GM03348 (cell line): ENCODE results near the gene HOXD12.
A peak's percentile ranks its signal among the peaks of the same experiment; 100 is the strongest.

Experiments
- DNase-seq: peaks from one replicate; pipeline ENCODE4 v3.0.0; 2012; ENCODE audit warnings: low spot score

Gene HOXD12

DNA sequence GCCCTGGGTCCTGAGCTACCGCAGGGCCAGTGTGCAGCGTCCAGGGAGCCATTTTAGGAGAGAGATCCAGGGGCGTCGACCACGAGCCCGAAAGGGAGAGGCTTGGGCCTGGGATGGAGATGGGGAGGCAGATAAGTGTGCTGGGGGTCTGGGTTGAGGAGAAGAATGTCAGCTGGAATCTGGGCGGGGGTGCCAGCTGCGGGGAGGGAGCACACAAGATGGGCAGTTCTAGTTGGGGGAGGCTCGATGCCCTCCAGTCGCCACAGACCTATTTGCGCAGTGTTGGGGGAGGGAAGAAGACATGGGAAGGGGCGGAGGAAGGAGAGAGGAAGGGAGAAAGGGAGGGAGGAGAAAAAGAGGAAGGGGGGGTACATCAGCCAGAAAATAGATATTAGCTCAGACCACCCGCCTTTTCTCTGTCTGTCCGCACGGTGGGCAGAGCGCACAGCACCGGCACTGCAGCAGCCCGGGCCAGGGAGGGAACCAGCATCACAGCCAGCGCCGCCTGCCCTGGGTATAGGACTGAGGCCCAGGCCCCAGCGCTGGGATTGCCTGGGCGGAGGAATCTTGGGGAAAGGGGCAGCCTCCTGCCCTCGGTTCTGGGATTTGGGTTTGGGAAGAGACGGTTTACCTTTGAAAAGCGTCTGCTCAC, 5.6 kb downstream of the HOXD12 start:
- no peak for DNase-seq

DNA sequence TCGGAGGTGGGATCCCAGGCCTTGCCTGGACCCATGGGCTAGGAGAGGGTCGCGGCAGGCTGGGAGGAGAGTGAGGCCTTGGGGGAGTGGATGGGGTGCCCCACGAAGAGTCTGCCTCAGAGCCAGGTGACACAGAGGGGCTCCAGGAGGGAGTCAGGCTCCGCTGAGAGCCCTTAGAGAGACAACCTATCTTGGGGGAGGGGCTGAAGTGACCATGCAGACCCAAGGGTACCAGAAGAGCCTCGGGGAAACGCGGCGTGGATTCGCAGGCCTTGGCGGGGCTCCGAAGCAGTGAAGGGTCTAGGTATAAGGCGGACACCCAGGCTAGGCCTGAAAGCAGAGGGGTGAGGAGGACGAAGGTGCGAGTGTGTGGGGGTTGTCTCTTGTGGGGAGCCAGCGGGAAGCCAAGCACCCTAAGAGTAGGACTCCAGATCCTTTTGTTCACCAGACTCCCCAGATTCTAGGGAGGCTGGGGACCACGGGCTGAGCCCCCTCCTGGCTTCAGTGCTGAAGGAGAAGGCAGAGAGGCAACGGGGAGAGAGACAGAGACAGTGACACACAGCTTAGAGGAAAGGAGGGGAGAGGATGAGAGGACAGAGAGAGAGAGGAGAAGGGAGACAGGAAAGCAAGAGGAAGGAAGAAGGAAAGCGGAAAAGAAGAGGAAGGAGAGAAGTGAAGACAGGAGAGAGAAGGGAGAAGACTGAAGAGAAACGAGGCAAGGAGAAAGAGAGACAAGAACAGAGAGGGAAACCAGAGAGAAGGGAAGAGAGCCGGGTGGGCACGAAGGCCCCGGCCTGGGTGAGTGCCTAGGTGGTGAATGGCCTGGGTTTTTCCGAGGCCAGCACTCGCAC, 6.4 kb downstream of the HOXD12 start:
- no peak for DNase-seq

DNA sequence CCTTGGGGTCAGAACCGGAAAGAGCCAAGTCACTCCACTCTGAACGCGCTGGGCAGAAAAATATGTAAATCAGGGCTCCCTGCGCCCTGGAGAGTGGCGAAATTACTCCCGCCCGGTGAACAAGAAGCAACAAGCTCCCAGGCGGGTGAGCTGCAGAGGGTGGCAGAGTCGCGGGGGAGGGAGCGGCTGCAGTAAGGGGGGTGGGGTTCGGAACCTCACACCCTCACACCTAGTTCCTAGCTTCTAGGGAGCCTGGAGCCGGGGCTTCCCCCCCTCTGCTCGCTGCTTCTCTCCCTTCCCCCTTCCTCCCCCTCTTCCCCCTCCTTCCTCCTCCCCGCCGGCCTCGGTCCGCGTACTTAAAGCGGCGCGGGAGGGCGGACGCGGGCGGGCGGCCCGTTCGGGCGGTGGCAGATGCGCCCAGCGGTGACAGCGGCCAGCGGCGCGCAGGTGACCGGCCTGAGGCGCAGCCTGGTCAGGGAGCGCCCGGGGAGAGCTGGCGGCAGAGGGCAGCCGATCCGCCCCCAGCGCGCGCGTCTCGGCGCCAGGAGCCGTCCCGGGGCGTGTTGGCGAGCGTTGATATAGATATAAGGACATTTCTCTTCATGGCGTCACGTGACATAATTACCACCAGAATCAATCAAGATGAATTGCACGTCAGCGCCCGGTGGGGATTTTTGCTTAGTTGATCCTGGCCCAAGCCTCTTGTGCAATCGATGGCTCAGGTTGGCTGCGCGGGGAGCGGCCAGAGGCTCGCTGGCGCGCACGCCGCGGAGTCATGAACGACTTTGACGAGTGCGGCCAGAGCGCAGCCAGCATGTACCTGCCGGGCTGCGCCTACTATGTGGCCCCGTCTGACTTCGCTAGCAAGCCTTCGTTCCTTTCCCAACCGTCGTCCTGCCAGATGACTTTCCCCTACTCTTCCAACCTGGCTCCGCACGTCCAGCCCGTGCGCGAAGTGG, 7.3 kb downstream of the HOXD12 start, which contains the start of gene HOXD11:
Gene HOXD11, plus strand, starts transcription at position 700 of the 959 bp plus-strand sequence. Its CDS starts 76 bp downstream, at position 776.
- no peak for DNase-seq

GRCh38 chr2:176107731-176108181, 8.2 kb downstream of the HOXD12 start:
- DNase-seq = no peak

DNA sequence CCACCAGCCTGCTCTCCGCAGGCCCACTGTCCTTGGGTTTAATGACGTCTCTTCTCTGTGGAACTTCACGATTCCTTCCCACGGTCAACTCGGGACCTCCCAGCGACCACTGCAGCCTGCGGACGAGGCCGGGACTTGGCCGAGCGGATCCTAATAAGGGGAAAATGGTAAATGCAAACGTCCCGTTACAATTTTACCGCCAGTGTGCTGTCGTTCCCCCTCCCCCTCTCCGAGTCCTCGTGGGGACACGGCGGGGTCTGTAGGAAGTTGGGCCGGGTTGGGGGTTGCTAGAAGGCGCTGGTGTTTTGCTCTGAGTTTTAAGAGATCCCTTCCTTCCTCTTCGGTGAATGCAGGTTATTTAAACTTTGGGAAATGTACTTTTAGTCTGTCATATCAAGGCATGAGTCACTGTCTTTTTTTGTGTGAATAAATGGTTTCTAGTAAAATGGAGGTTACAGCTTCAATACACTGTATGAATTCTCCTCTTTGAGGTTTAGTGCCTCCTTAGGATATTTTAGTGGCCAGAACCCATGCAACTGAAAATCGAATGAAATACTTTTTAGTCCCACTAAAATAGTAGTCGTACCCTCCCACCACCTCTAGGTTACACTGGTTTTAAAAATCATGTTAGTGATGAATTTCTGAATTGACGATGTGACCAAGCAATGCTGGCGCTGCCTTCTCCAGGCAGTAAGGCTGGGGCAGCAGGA, 9.8 kb downstream of the HOXD12 start:
- DNase-seq = no peak

DNA sequence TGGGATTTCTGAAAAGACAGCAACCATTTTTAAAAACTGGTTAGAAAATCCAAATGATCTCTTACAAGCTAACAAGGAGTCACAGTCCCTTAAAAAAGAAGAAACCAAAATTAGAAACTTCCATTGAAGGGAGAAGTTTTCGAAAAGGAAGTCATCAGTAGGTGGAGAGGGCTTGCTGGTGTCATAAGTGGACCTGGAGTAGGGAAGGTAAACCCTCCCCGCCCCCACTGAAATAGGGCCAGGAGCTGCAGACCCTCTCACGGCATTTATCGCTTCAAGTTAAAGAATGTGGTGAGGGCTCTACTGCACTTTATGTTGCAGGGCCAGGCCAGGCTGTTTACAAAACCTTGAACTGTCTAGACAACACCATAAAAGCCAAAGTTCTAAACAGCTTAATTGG, 10.4 kb downstream of the HOXD12 start:
- DNase-seq = no peak

GRCh38 chr2:176110415-176111308, 11.1 kb downstream of the HOXD12 start:
- no peak for DNase-seq

DNA sequence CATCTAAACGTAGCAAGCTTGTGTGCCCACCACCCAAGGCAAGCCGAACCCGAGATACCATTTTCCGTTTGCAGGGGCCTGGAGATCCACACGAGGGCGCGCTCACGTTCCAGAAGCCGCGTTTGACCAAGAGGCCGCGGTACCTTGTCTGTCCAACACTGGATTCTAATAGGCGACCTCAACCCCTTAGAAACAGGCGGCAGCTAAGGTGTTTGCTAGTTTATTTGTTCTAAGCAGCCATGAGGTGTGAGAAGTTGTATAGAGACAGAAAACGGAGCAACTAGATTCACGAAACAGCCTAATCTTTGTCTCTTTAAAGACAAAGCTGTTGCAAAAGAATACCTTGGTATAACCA, 11.7 kb downstream of the HOXD12 start:
- no peak for DNase-seq

DNA sequence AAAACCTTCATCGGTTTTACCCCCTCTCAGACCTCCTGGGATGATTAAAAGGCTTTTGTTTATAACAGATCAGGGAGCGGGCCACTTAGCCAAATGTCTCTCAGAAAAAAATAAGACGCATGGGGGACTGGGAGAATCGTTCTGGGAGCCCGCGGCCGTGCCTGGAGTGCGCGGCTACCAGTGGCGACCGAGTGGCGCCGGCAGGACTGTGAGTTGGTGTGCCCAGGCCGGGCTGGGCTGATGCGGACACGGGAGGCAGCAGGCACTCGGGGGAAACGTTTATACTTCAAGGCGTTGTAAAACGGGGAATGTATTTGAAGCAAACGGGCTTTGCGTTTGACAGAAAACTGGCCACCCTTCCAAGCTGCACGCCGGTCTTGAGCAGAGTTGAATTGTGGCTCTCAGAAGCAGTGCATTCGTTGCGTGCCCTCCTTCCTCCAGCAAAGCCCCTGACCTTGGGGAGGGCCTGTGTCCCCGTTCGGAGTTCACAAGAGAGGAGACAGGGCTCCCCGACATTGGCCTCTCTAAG, 12.3 kb downstream of the HOXD12 start:
- no peak for DNase-seq

DNA sequence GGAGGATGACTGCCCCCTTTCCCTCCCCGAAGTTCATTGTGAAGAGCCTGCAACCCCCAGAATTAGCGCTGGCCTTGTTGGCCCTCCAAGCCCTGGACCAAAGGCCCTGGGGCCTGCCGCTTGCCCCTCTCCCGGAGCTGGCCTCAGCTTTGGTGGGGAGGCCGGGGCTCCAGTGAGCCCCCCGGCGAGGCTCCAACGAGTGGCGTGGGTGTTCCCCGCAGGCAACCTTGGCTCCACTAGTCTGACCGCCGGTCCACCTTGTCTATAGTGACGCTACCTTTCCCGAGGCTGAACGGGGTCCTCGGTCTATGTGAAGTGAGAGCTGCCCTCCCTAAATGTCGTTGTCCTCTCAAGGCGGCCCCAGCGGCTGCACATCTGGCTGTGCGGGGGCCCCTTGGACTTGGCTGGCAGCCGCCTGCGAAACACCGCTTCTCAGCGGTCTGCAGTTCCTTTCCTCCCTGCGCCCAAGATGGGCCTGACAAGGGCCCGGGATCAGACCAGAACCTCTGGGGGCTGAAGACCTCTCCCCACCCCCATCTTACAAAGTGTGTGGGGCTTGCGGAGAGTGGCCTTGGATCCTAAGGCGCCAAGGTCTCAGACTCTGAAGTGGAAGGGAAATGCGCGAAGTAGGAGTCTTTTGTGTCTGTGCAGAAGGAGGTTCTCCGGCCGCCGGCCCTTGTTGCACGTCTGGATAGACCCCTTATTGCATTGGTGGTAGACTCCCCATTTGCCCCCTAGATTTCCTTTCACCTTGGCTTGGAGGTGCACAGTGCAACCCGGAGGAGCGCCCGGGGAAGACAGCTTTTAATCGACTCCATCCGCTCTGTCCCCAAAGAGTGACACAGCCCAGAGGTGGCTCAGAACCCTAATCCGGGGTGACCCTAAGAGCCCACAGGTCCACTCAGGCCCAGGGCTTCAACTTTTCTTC, 13.0 kb downstream of the HOXD12 start:
- DNase-seq = no peak

GRCh38 chr2:176114120-176114929, 14.7 kb downstream of the HOXD12 start:
- DNase-seq = no peak

DNA sequence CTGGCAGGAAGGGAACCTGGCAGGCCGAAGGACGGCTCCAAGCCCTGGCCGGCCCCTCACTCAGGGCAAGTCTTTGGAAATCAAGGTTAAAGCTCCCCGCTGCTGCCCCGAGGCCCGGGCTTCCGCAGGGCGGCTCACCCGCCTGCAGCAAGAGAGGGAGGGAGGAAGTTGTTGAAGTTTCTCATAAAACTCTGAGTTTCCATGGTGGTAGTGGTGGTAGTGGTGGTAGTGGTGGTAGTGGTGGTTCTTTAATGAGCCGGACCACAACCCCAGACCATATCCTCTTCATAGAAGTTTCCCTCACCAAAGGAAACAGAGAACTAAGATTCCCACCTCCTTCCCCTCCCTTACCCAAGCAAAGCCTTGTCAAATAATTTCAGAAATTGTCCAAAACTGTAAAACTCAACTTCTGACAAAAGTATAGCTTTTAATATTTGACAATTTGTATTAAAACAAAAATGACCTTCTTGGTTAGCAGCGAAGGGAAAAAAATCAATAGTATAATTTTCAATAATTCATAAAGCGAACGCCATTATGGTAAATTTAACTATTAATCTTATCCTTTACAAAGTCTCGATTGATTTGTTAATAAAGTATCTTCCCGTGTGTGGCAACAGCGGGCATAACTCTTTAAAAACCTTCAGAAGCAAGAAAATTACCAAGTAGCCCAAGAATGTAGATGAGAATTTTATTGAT, 15.5 kb downstream of the HOXD12 start:
- DNase-seq = no peak

- peak; percentile 90 for DNase-seq
Observed at GRCh38 chr2:176115883-176116813, 16.6 kb downstream of the HOXD12 start, which contains the start of gene HOXD10. TSS of gene HOXD10 (plus strand) at chr2:176116778. CDS start at chr2:176116834, 56 bp downstream.

GRCh38 chr2:176117162-176117822, 17.7 kb downstream of the HOXD12 start:
- DNase-seq = no peak

GRCh38 chr2:176117823-176118371, 18.3 kb downstream of the HOXD12 start:
- DNase-seq = no peak
